HCT116 (cell line): ENCODE measurements around the gene FGF3. TPM values are rescaled to one million over a fixed set of nuclear protein-coding genes. Genes with fewer than 3 reads are reported as not detected.

Experiments
- ATAC-seq: fragments of 200-7000 bp; cut with Tn5 transposase; 2 replicates; pipeline ENCODE4 v1.9.1; 2020; ENCODE audit warnings: mild to moderate bottlenecking, moderate library complexity
- BruUV-seq: library from RNA; stranded (reverse); fragments of 400-500 nt; replicated peaks from 2 replicates; lab custom pipeline; 2021; lab: Mats Ljungman, UMichigan
- CTCF ChIA-PET: fragments of 300-600 bp; sonication (Branson Sonifier 250); formaldehyde crosslinking; loops from one replicate; lab custom pipeline; 2021; ENCODE audit warnings: antibody characterized with exemption; lab: Charles Lee
- POLR2A ChIA-PET: fragments of 300-600, 350-600 bp; sonication (Branson Sonifier 250); formaldehyde crosslinking; loops from one replicate; lab custom pipeline; 2021; ENCODE audit warnings: antibody characterized with exemption; lab: Charles Lee
- RAD21 ChIA-PET, 2 experiments: fragments of 300-600 bp; sonication (Branson Sonifier 250); formaldehyde crosslinking; loops; one replicate each; lab custom pipeline; 2023; ENCODE audit warnings: low total read pairs in 2 of 2; ENCODE audit not compliant: uncharacterized antibody in 2 of 2, unreplicated experiment in 2 of 2, low non-redundant PET in 1 of 2; lab: Charles Lee
- DNase-seq: peaks from one replicate; pipeline ENCODE4 v3.0.0-alpha.2; 2010; ENCODE audit warnings: low read depth, low spot score
- H2AFZ ChIP-seq: fragments of 200-600 bp; shearing (Covaris generic), sonication (generic); 2 replicates; pipeline ENCODE4 v1.6.1; 2017; ENCODE audit warnings: low read depth, mixed run types, mixed read lengths, antibody characterized with exemption, low read length; ENCODE audit not compliant: poor library complexity, severe bottlenecking
- H3K27ac ChIP-seq: 2 replicates; pipeline ENCODE4 v1.5.1; 2012; ENCODE audit warnings: low read depth, low read length
- H3K27me3 ChIP-seq: fragments of 200-600 bp; sonication (generic); 2 replicates; pipeline ENCODE4 v1.6.1; 2016; ENCODE audit warnings: mixed run types, low read length, mixed read lengths; ENCODE audit not compliant: insufficient read depth
- H3K36me3 ChIP-seq, 2 experiments: fragments of 200-500 bp in 1 of 2; fragments of 200-600 bp in 1 of 2; sonication (Bioruptor generic) in 1 of 2; sonication (generic) in 1 of 2; 2 replicates each; pipeline versions ENCODE4 v1.5.1 to v1.6.1; 2014 to 2016; ENCODE audit warnings: low read length in 2 of 2, inconsistent platforms in 1 of 2, mixed read lengths in 1 of 2, mixed run types in 1 of 2; ENCODE audit not compliant: insufficient read depth in 2 of 2, control insufficient read depth in 1 of 2
- H3K4me1 ChIP-seq, 2 experiments: fragments of 200-600 bp in 1 of 2; sonication (generic) in 1 of 2; 2 replicates each; pipeline versions ENCODE4 v1.5.1 to v1.6.1; 2012 to 2017; ENCODE audit warnings: low read length in 2 of 2, inconsistent platforms in 1 of 2, mild to moderate bottlenecking in 1 of 2, mixed read lengths in 1 of 2, mixed run types in 1 of 2, moderate library complexity in 1 of 2; ENCODE audit not compliant: insufficient read depth in 2 of 2, control insufficient read depth in 1 of 2
- H3K4me2 ChIP-seq: fragments of 200-600 bp; sonication (generic); 2 replicates; pipeline ENCODE4 v1.6.1; 2017; ENCODE audit warnings: mixed run types, low read length, mixed read lengths
- H3K4me3 ChIP-seq, 2 experiments: fragments of 200-600 bp in 1 of 2; sonication (generic) in 1 of 2; replicated peaks in 1 of 2; 2 replicates each; pipeline ENCODE4 v1.5.1; 2011 to 2016; ENCODE audit warnings: low read length in 2 of 2, control low read depth in 1 of 2, low read depth in 1 of 2, mild to moderate bottlenecking in 1 of 2, mixed read lengths in 1 of 2, mixed run types in 1 of 2
- H3K79me2 ChIP-seq: fragments of 200-600 bp; sonication (generic); 2 replicates; pipeline ENCODE4 v1.6.1; 2017; ENCODE audit warnings: mild to moderate bottlenecking, mixed run types, low read length, moderate library complexity, mixed read lengths; ENCODE audit not compliant: insufficient read depth
- H3K9ac ChIP-seq: fragments of 200-600 bp; sonication (generic); 2 replicates; pipeline ENCODE4 v1.6.1; 2016; ENCODE audit warnings: low read length, mixed read lengths
- H3K9me2 ChIP-seq: fragments of 200-600 bp; sonication (generic), shearing (Covaris generic); 2 replicates; pipeline ENCODE4 v1.6.1; 2017; ENCODE audit warnings: mixed run types, mild to moderate bottlenecking, moderate library complexity; ENCODE audit not compliant: insufficient read depth
- H3K9me3 ChIP-seq, 2 experiments: fragments of 200-500 bp in 1 of 2; fragments of 200-600 bp in 1 of 2; sonication (Bioruptor generic) in 1 of 2; sonication (generic) in 1 of 2; 2 replicates each; pipeline ENCODE4 v1.6.1; 2014 to 2017; ENCODE audit warnings: low read length in 2 of 2, mixed read lengths in 2 of 2, inconsistent platforms in 1 of 2, low read depth in 1 of 2, mild to moderate bottlenecking in 1 of 2, mixed run types in 1 of 2, moderate library complexity in 1 of 2; ENCODE audit not compliant: control insufficient read depth in 1 of 2, insufficient read depth in 1 of 2
- H4K20me1 ChIP-seq: fragments of 200-600 bp; sonication (generic), shearing (Covaris generic); 2 replicates; pipeline ENCODE4 v1.6.1; 2017; ENCODE audit warnings: mixed run types, mild to moderate bottlenecking, moderate library complexity; ENCODE audit not compliant: insufficient read depth
- CEBPB ChIP-seq: IDR thresholded peaks from 2 replicates; pipeline ENCODE4 v1.6.1; 2012; ENCODE audit warnings: low read depth
- CTCF ChIP-seq, 3 experiments: fragments of 200-600 bp in 1 of 3; sonication (generic) in 1 of 3; IDR thresholded peaks in 2 of 3; conservative IDR thresholded peaks in 1 of 3; 2 replicates each; pipeline ENCODE4 v1.5.1; 2012 to 2017; ENCODE audit warnings: low read depth in 2 of 3, low read length in 2 of 3, antibody characterized with exemption in 1 of 3, borderline replicate concordance in 1 of 3, control low read depth in 1 of 3, mild to moderate bottlenecking in 1 of 3, mixed read lengths in 1 of 3, mixed run types in 1 of 3, moderate library complexity in 1 of 3; ENCODE audit not compliant: insufficient read depth in 1 of 3
- ELF1 ChIP-seq: IDR thresholded peaks from 2 replicates; pipeline ENCODE4 v1.6.1; 2012; ENCODE audit warnings: low read depth, borderline replicate concordance
- EZH2phosphoT487 ChIP-seq: fragments of 200-600 bp; IDR thresholded peaks from 2 replicates; pipeline ENCODE4 v1.6.1; 2018; ENCODE audit warnings: antibody characterized with exemption, borderline replicate concordance
- FOSL1 ChIP-seq: IDR thresholded peaks from 2 replicates; pipeline ENCODE4 v1.6.1; 2012; ENCODE audit warnings: low read depth
- REST ChIP-seq: IDR thresholded peaks from 2 replicates; pipeline ENCODE4 v1.6.1; 2012; ENCODE audit warnings: low read depth
- SIN3A ChIP-seq: IDR thresholded peaks from 2 replicates; pipeline ENCODE4 v1.6.1; 2012; ENCODE audit warnings: low read depth
- SP1 ChIP-seq: IDR thresholded peaks from 2 replicates; pipeline ENCODE4 v1.6.1; 2012; ENCODE audit warnings: low read depth
- intact Hi-C: fragments of 100-400 bp; cut with micrococcal nuclease; formaldehyde crosslinking; loops from 2 replicates; pipeline ENCODE4 v1.10.0; 2022
- total RNA-seq: library from RNA; stranded (reverse); gene quantifications from one replicate; pipeline ENCODE4 v1.2.1, GENCODE V29; 2021; ENCODE audit not compliant: unreplicated experiment

FGF3 gene
- total RNA-seq, 1 experiment from 2014 or later = not detected

GRCh38 chr11:69860796-69861445, 41.7 kb upstream of the FGF3 start:
- TF ChIP-seq REST = no peak
- Histone ChIP-seq H3K27ac (no peak overlapping the region), H3K4me1 (no peaks in the 10 kb centered on the region), H2AFZ (no peak overlapping the region), H3K4me3 (no peak overlapping the region), H3K9me2 (no peaks in the 10 kb centered on the region), H3K36me3 (no peaks in the 10 kb centered on the region), H3K9me3 (no peaks in the 10 kb centered on the region), H3K79me2 (no peaks in the 10 kb centered on the region), H3K4me2 (no peak overlapping the region), H3K9ac (no peak overlapping the region), H3K27me3 (no peaks in the 10 kb centered on the region), H4K20me1 (no peaks in the 10 kb centered on the region)
- DNase-seq (no peak), ATAC-seq (no peak)
- BruUV-seq = no TSS peak
- intact Hi-C loops = no loop called here
- RAD21 ChIA-PET = no interaction called here
- CTCF ChIA-PET = no interaction called here
- POLR2A ChIA-PET = no interaction called here

GRCh38 chr11:69860244-69860643, 41.0 kb upstream of the FGF3 start:
- Histone ChIP-seq H3K4me2 (no peak overlapping the region), H3K79me2 (no peaks in the 10 kb centered on the region), H3K27ac (no peak overlapping the region), H3K9ac (no peak overlapping the region), H4K20me1 (no peaks in the 10 kb centered on the region), H3K4me1 (peaks cover 0 to 3% of the 10 kb centered on the region in 2 experiments; a peak in 1 of 4 replicates), H3K4me3 (no peak overlapping the region), H3K27me3 (no peaks in the 10 kb centered on the region), H3K36me3 (no peaks in the 10 kb centered on the region), H2AFZ (no peak overlapping the region), H3K9me3 (no peaks in the 10 kb centered on the region), H3K9me2 (no peaks in the 10 kb centered on the region)
- BruUV-seq = no TSS peak
- DNase-seq (no peak), ATAC-seq (no peak)
- intact Hi-C loops = no loop called here
- ChIA-PET CTCF (no interaction called here), POLR2A (no interaction called here), RAD21 (no interaction called here)
- no peak for TF ChIP-seq REST
- TF ChIP-seq FOSL1 = no peak
- TF ChIP-seq CTCF (IDR thresholded peaks at IDR 0.05 in 2 of 3, conservative IDR thresholded peaks at IDR 0.05 in 1 of 3; ENCODE audit: borderline replicate concordance in 1 of 3, insufficient read depth in 1 of 3, low read depth in 2 of 3, low read length in 2 of 3) = no peak
- no peak for TF ChIP-seq SIN3A
- no peak for TF ChIP-seq EZH2phosphoT487
- TF ChIP-seq SP1 = no peak
- no peak for TF ChIP-seq ELF1
- no peak for TF ChIP-seq CEBPB
